T-helper 1 cell treated with Interleukin-12 subunit alpha and Interleukin-12 subunit beta and Interleukin-4 antibody, amounts not matched to agents 30 μg/mL and 1 μg/mL, for 36 hours (primary cell): ENCODE data around the gene TRAF2.

Experiments used
- H3K27ac Mint-ChIP-seq: one replicate; pipeline ENCODE4 v1.8.0; 2021; ENCODE audit warnings: mild to moderate bottlenecking, mixed read lengths
- H3K27me3 Mint-ChIP-seq: one replicate; pipeline ENCODE4 v1.8.0; 2021; ENCODE audit warnings: low read depth, mixed read lengths
- H3K36me3 Mint-ChIP-seq: one replicate; pipeline ENCODE4 v1.8.0; 2021; ENCODE audit warnings: low read depth, mixed read lengths
- H3K4me1 Mint-ChIP-seq: one replicate; pipeline ENCODE4 v1.8.0; 2021; ENCODE audit warnings: low read depth, mixed read lengths
- H3K4me3 Mint-ChIP-seq: one replicate; pipeline ENCODE4 v1.8.0; 2021; ENCODE audit warnings: mild to moderate bottlenecking, moderate library complexity, mixed read lengths
- H3K9me3 Mint-ChIP-seq: one replicate; pipeline ENCODE4 v1.8.0; 2021; ENCODE audit warnings: mixed read lengths

TRAF2 gene

GRCh38 chr9:136936645-136937170 is 50.4 kb downstream of the TRAF2 start:
- Mint-ChIP-seq H3K9me3 (no peaks in the 10 kb centered on the region), H3K27me3 (no peaks in the 10 kb centered on the region), H3K36me3 (peaks cover 35% of the 10 kb centered on the region), H3K27ac (no peak overlapping the region), H3K4me1 (peaks cover 16% of the 10 kb centered on the region), H3K4me3 (no peak overlapping the region)

DNA sequence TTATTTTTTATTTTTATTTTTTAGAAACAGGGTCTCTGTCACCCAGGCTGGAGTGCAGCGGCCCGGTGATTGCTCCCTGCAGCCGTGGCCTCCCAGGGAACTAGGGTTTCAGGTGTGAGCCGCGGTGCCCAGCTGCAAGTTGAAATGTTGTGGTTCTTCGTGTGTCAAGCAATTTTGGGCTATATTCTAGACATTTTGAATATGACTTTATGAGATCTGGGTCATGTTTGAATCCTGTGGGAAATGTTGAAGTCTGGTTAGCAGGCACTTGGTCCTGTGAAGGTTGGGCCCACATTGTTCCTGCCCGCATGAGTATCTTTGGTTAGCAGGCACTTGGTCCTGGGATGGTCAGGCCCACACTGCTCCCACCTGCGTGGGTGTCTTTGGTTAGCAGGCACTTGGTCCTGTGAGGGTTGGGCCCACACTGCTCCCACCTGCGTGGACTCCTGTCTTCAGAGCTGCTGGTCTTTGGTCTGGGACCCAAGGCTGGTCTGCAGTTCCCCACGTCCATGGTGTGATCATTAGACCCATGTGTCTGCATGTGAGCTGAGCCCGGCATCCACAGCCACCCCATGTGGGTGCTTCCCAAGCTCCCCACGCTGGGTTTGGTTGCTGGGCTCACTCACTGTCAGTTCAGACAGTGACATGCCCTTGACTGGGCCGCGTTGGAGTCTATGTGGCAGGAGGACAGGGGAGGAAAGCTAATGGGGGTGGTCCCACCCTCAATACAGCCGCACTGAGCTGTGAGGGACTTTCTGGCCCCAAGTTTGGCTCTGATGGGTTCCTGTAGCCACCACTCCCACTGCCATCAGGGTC is 51.1 kb downstream of the TRAF2 start:
- Mint-ChIP-seq H3K4me3 (no peak overlapping the region), H3K27ac (no peak overlapping the region), H3K36me3 (peaks cover 34% of the 10 kb centered on the region), H3K9me3 (no peaks in the 10 kb centered on the region), H3K4me1 (peaks cover 12% of the 10 kb centered on the region), H3K27me3 (no peaks in the 10 kb centered on the region)

DNA sequence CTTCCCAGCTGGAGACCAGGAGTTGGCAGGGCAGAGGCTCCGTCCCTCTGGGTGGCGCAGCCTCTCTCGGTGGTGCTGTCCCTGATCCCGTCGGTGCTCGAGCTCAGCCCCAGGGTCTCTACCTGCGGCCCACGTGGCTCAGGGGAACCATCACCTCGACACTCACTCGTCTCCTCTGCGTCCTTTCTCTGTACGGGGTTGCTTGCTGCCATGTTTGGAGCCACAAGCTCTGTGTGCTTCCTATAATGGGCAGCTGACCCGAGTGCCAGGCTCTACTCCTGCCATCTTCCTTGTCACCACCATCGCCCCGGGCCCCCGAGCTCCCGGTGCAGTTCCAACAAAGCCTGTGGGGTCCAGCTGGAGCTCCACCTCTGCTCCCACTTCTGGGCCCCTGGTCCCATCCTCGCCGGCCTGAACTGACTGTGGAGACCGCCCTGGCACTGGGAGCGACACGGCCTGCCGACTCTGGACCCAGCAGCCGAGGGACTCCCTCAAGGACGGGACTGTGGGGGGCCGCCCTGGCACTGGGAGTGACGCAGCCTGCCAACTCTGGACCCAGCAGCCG is 53.2 kb downstream of the TRAF2 start:
- H3K27ac Mint-ChIP-seq = no peak overlapping the region
- no peaks in the 10 kb centered on the region for H3K9me3 Mint-ChIP-seq

GRCh38 chr9:136939996-136940525 is 53.7 kb downstream of the TRAF2 start:
- H3K36me3 Mint-ChIP-seq = peaks cover 19% of the 10 kb centered on the region
- no peak overlapping the region for H3K4me3 Mint-ChIP-seq
- H3K4me1 Mint-ChIP-seq = peaks cover 3% of the 10 kb centered on the region
- H3K27ac Mint-ChIP-seq = no peak overlapping the region
- H3K9me3 Mint-ChIP-seq = no peaks in the 10 kb centered on the region
- H3K27me3 Mint-ChIP-seq = no peaks in the 10 kb centered on the region

More for the DNA sequence above, 53.2 kb downstream of the TRAF2 start:
- Mint-ChIP-seq H3K4me1 (peaks cover 1% of the 10 kb centered on the region), H3K36me3 (peaks cover 21% of the 10 kb centered on the region), H3K4me3 (no peak overlapping the region), H3K27me3 (no peaks in the 10 kb centered on the region)

GRCh38 chr9:136940526-136941230 is 54.4 kb downstream of the TRAF2 start:
- no peak overlapping the region for H3K4me3 Mint-ChIP-seq
- peaks cover 3% of the 10 kb centered on the region for H3K4me1 Mint-ChIP-seq
- peaks cover 17% of the 10 kb centered on the region for H3K36me3 Mint-ChIP-seq
- no peaks in the 10 kb centered on the region for H3K9me3 Mint-ChIP-seq
- no peaks in the 10 kb centered on the region for H3K27me3 Mint-ChIP-seq
- no peak overlapping the region for H3K27ac Mint-ChIP-seq

- Mint-ChIP-seq H3K27ac (peak overlapping the region; percentile 20), H3K4me3 (no peak overlapping the region), H3K9me3 (no peaks in the 10 kb centered on the region), H3K4me1 (peaks cover 3% of the 10 kb centered on the region), H3K36me3 (peaks cover 16% of the 10 kb centered on the region), H3K27me3 (no peaks in the 10 kb centered on the region)
Measured at GRCh38 chr9:136941231-136942111, 55.2 kb downstream of the TRAF2 start.

- H3K9me3 Mint-ChIP-seq = no peaks in the 10 kb centered on the region
- peaks cover 15% of the 10 kb centered on the region for H3K36me3 Mint-ChIP-seq
- peak overlapping the region; percentile 61 for H3K4me3 Mint-ChIP-seq
- peak overlapping the region; percentile 20 for H3K27ac Mint-ChIP-seq
- H3K27me3 Mint-ChIP-seq = no peaks in the 10 kb centered on the region
- peaks cover 3% of the 10 kb centered on the region for H3K4me1 Mint-ChIP-seq
Measured at GRCh38 chr9:136942112-136942880, 56.0 kb downstream of the TRAF2 start.

- peaks cover 13% of the 10 kb centered on the region for H3K36me3 Mint-ChIP-seq
- no peaks in the 10 kb centered on the region for H3K9me3 Mint-ChIP-seq
- peak overlapping the region; percentile 61 for H3K4me3 Mint-ChIP-seq
- no peak overlapping the region for H3K27ac Mint-ChIP-seq
- peaks cover 3% of the 10 kb centered on the region for H3K4me1 Mint-ChIP-seq
- no peaks in the 10 kb centered on the region for H3K27me3 Mint-ChIP-seq
Measured at GRCh38 chr9:136942881-136943230, 56.5 kb downstream of the TRAF2 start.

- H3K4me3 Mint-ChIP-seq = peak overlapping the region; percentile 82
- H3K27ac Mint-ChIP-seq = peak overlapping the region; percentile 79
- H3K9me3 Mint-ChIP-seq = no peaks in the 10 kb centered on the region
- H3K27me3 Mint-ChIP-seq = no peaks in the 10 kb centered on the region
- H3K36me3 Mint-ChIP-seq = peaks cover 11% of the 10 kb centered on the region
- H3K4me1 Mint-ChIP-seq = peaks cover 3% of the 10 kb centered on the region
Measured at GRCh38 chr9:136943291-136944211, 57.2 kb downstream of the TRAF2 start.

DNA sequence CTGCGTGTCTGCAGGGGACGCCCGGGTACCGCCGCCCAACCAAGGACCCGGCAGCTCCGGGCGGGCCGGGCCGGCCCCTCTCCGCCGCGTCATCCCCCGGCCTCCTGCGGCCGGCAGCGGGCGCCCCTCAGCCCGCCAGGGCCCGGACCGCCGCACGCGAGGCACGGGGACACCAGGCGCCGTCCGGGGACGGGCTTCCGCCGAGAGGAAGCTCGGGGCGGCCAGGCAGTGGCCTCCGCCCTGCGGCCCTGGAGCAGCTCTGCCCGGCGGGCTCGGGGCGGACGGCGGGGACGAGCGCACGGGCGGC is 57.8 kb downstream of the TRAF2 start:
- H3K36me3 Mint-ChIP-seq = peaks cover 9% of the 10 kb centered on the region
- peaks cover 3% of the 10 kb centered on the region for H3K4me1 Mint-ChIP-seq
- H3K4me3 Mint-ChIP-seq = peak overlapping the region; percentile 82
- no peak overlapping the region for H3K27ac Mint-ChIP-seq
- H3K27me3 Mint-ChIP-seq = no peaks in the 10 kb centered on the region
- no peaks in the 10 kb centered on the region for H3K9me3 Mint-ChIP-seq

DNA sequence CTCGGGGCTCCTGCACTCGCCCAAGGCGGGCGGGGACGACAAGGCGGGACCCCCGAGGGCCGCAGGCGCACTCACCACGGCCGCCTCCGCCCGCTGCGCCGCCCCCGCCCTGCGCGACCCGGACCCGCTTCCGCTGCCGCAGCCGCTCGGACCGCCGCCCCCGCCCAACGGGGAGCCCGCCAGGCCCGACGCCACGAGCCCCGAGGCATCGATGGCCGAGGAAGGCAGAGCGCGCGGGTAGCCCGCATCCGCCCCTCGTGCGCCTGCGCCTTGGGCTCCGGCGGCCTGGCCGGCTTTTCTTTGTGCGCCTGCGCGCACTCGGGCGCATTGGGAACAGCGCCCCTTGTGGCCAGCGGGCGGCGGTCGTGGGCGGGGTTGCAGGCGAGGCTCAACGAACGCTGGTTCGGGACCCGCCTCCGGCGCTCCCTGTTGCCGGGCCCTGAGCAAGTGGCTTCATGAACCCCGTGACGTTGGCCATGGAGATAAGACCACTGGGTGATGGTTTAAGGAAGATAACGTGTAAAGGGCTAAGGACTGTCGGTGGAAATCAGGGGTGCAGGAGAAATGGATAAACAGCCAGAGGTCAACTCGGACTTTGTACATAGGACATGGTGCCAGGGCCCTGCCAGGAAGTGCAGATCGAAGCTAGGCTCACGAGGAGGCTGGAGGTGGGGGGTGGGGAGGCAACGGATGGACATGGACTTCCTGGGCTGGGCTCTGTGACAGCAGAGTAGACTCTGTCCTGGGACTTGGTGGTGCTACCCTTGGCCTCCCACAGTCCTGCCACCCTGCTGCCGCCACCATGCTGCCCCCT is 58.4 kb downstream of the TRAF2 start, which contains the start of the genes C8G and FBXW5:
Gene C8G, plus strand, starts transcription at position 725 of the 814 bp plus-strand sequence. Its CDS starts 78 bp downstream, at position 803.
Gene FBXW5, minus strand, starts transcription at position 220 of the 814 bp plus-strand sequence. CDS start 655 bp downstream, outside the sequence.
- Mint-ChIP-seq H3K27ac (peak within 1 kb of the TSS; percentile 90), H3K27me3 (no peaks in the 10 kb centered on the region), H3K4me3 (peak within 1 kb of the TSS; percentile 82), H3K36me3 (peaks cover 6% of the 10 kb centered on the region), H3K4me1 (peaks cover 3% of the 10 kb centered on the region), H3K9me3 (no peaks in the 10 kb centered on the region)
